HepG2 (cell line): ENCODE data around the gene KCNJ14.

Experiments
- EZH2 ChIP-seq: conservative IDR thresholded peaks from 2 replicates; pipeline ENCODE4 v1.6.1; 2012; ENCODE audit warnings: mild to moderate bottlenecking, low read depth, low read length, moderate library complexity
- FOXP1 ChIP-seq, 2 experiments: fragments of 450-650 bp in 1 of 2; IDR thresholded peaks; 2 replicates each; pipeline ENCODE4 v1.6.1; 2017 to 2018; ENCODE audit warnings: antibody characterized with exemption in 1 of 2
- KDM5B ChIP-seq: sonication (generic); formaldehyde crosslinking; IDR thresholded peaks from 2 replicates; pipeline ENCODE4 v1.4.0; 2020; ENCODE audit warnings: missing genetic modification reagents, mild to moderate bottlenecking, borderline replicate concordance
- PCBP1 ChIP-seq: fragments of 200-400 bp; formaldehyde crosslinking; IDR thresholded peaks from 2 replicates; pipeline ENCODE4 v1.6.1; 2017; ENCODE audit warnings: mild to moderate bottlenecking, low read depth, low read length, borderline replicate concordance
- POLR2AphosphoS5 ChIP-seq: IDR thresholded peaks from 2 replicates; pipeline ENCODE4 v1.6.1; 2012; ENCODE audit warnings: low read depth, low read length
- SP1 ChIP-seq, 2 experiments: fragments of 450-650 bp in 1 of 2; sonication (generic) in 1 of 2; formaldehyde crosslinking in 1 of 2; IDR thresholded peaks; 2 replicates each; pipeline versions ENCODE4 v1.4.0 to v1.6.1; 2016 to 2020; ENCODE audit warnings: missing genetic modification reagents in 1 of 2
- TCF7 ChIP-seq: sonication (generic); IDR thresholded peaks from 2 replicates; pipeline ENCODE4 v1.6.1; 2016; ENCODE audit warnings: antibody characterized with exemption, low read depth
- TMF1 ChIP-seq: sonication (generic); formaldehyde crosslinking; IDR thresholded peaks from 2 replicates; pipeline ENCODE4 v1.8.1; 2022; ENCODE audit warnings: low read depth, missing genetic modification reagents
- ZMAT3 ChIP-seq: sonication (generic); formaldehyde crosslinking; conservative IDR thresholded peaks from 2 replicates; pipeline ENCODE4 v1.7.0; 2021; ENCODE audit warnings: missing genetic modification reagents
- ZNF24 ChIP-seq: fragments of 450-650 bp; IDR thresholded peaks from 2 replicates; pipeline ENCODE4 v1.6.1; 2017; ENCODE audit warnings: antibody characterized with exemption, mild to moderate bottlenecking
- ZSCAN29 ChIP-seq: sonication (generic); formaldehyde crosslinking; conservative IDR thresholded peaks from 2 replicates; pipeline ENCODE4 v1.4.0; 2020; ENCODE audit warnings: mild to moderate bottlenecking, missing genetic modification reagents
- TF ChIP-seq, protein P1 (sequence below): sonication (generic); formaldehyde crosslinking; IDR thresholded peaks from 2 replicates; pipeline ENCODE4 v1.5.0; 2020; ENCODE audit warnings: mild to moderate bottlenecking, missing genetic modification reagents, moderate library complexity
- TF ChIP-seq, protein P2 (sequence below): IDR thresholded peaks from 2 replicates; pipeline ENCODE4 v1.6.1; 2012; ENCODE audit warnings: low read length, improper control_type of control experiment

- no peak for TF ChIP-seq EZH2
- no peak for TF ChIP-seq PCBP1
- TF ChIP-seq, protein P1, sequence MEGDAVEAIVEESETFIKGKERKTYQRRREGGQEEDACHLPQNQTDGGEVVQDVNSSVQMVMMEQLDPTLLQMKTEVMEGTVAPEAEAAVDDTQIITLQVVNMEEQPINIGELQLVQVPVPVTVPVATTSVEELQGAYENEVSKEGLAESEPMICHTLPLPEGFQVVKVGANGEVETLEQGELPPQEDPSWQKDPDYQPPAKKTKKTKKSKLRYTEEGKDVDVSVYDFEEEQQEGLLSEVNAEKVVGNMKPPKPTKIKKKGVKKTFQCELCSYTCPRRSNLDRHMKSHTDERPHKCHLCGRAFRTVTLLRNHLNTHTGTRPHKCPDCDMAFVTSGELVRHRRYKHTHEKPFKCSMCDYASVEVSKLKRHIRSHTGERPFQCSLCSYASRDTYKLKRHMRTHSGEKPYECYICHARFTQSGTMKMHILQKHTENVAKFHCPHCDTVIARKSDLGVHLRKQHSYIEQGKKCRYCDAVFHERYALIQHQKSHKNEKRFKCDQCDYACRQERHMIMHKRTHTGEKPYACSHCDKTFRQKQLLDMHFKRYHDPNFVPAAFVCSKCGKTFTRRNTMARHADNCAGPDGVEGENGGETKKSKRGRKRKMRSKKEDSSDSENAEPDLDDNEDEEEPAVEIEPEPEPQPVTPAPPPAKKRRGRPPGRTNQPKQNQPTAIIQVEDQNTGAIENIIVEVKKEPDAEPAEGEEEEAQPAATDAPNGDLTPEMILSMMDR (CRISPR knock-in tag) = no peak
- TF ChIP-seq ZSCAN29 (CRISPR knock-in tag) = no peak
- no peak for TF ChIP-seq ZNF24
- TF ChIP-seq POLR2AphosphoS5 = no peak
- TF ChIP-seq SP1 (IDR thresholded peaks at IDR 0.05) = no peak
- TF ChIP-seq SP1 (CRISPR knock-in tag; IDR thresholded peaks at IDR 0.05) = no peak
- no peak for TF ChIP-seq TCF7
- TF ChIP-seq TMF1 = no peak
- TF ChIP-seq KDM5B (CRISPR knock-in tag) = no peak
- TF ChIP-seq, protein P2, sequence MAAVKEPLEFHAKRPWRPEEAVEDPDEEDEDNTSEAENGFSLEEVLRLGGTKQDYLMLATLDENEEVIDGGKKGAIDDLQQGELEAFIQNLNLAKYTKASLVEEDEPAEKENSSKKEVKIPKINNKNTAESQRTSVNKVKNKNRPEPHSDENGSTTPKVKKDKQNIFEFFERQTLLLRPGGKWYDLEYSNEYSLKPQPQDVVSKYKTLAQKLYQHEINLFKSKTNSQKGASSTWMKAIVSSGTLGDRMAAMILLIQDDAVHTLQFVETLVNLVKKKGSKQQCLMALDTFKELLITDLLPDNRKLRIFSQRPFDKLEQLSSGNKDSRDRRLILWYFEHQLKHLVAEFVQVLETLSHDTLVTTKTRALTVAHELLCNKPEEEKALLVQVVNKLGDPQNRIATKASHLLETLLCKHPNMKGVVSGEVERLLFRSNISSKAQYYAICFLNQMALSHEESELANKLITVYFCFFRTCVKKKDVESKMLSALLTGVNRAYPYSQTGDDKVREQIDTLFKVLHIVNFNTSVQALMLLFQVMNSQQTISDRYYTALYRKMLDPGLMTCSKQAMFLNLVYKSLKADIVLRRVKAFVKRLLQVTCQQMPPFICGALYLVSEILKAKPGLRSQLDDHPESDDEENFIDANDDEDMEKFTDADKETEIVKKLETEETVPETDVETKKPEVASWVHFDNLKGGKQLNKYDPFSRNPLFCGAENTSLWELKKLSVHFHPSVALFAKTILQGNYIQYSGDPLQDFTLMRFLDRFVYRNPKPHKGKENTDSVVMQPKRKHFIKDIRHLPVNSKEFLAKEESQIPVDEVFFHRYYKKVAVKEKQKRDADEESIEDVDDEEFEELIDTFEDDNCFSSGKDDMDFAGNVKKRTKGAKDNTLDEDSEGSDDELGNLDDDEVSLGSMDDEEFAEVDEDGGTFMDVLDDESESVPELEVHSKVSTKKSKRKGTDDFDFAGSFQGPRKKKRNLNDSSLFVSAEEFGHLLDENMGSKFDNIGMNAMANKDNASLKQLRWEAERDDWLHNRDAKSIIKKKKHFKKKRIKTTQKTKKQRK = no peak
- TF ChIP-seq ZMAT3 (CRISPR knock-in tag) = no peak
- TF ChIP-seq FOXP1 (IDR thresholded peaks at IDR 0.05) = no peak
- TF ChIP-seq FOXP1 (CRISPR knock-in tag; IDR thresholded peaks at IDR 0.05) = no peak
Measured at GRCh38 chr19:48493718-48494401, 38.5 kb downstream of the KCNJ14 start.
